ENCODE measurements around the gene TBC1D13.

The TBC1D13 gene

GRCh38 chr9:128822407-128823042, 35.5 kb downstream of the TBC1D13 start:
- TF ChIP-seq SIN3A (IDR thresholded peaks at IDR 0.05; ENCODE audit: borderline replicate concordance, insufficient read depth, low read length) (no peak), TAF1 (IDR thresholded peaks at IDR 0.05; ENCODE audit: borderline replicate concordance, insufficient read depth, low read length) (no peak), FOXP2 (optimal IDR thresholded peaks at IDR 0.05; ENCODE audit: borderline replicate concordance, extremely low read depth, extremely low read length, insufficient read depth) (no peak), POLR2AphosphoS5 (IDR thresholded peaks at IDR 0.05; ENCODE audit: low read depth, low read length) (no peak), REST (IDR thresholded peaks at IDR 0.05; ENCODE audit: insufficient read depth in 1 of 2, low read depth in 2 of 2, low read length in 2 of 2) (no peak)

- TF ChIP-seq REST (IDR thresholded peaks at IDR 0.05; ENCODE audit: insufficient read depth in 1 of 2, low read depth in 2 of 2, low read length in 2 of 2) (no peak), FOXP2 (optimal IDR thresholded peaks at IDR 0.05; ENCODE audit: borderline replicate concordance, extremely low read depth, extremely low read length, insufficient read depth) (no peak), TAF1 (IDR thresholded peaks at IDR 0.05; ENCODE audit: borderline replicate concordance, insufficient read depth, low read length) (no peak), POLR2AphosphoS5 (IDR thresholded peaks at IDR 0.05; ENCODE audit: low read depth, low read length) (no peak), SIN3A (IDR thresholded peaks at IDR 0.05; ENCODE audit: borderline replicate concordance, insufficient read depth, low read length) (no peak)
Measured at GRCh38 chr9:128823362-128823902, 36.4 kb downstream of the TBC1D13 start.

GRCh38 chr9:128823903-128824406, 36.9 kb downstream of the TBC1D13 start:
- TF ChIP-seq TAF1 (IDR thresholded peaks at IDR 0.05; ENCODE audit: borderline replicate concordance, insufficient read depth, low read length) (no peak), SIN3A (IDR thresholded peaks at IDR 0.05; ENCODE audit: borderline replicate concordance, insufficient read depth, low read length) (no peak), POLR2AphosphoS5 (IDR thresholded peaks at IDR 0.05; ENCODE audit: low read depth, low read length) (no peak)

GRCh38 chr9:128824911-128825310, 37.9 kb downstream of the TBC1D13 start:
- TF ChIP-seq SIN3A (IDR thresholded peaks at IDR 0.05; ENCODE audit: borderline replicate concordance, insufficient read depth, low read length) (no peak), TAF1 (IDR thresholded peaks at IDR 0.05; ENCODE audit: borderline replicate concordance, insufficient read depth, low read length) (no peak), POLR2AphosphoS5 (IDR thresholded peaks at IDR 0.05; ENCODE audit: low read depth, low read length) (no peak), FOXP2 (optimal IDR thresholded peaks at IDR 0.05; ENCODE audit: borderline replicate concordance, extremely low read depth, extremely low read length, insufficient read depth) (no peak), REST (IDR thresholded peaks at IDR 0.05; ENCODE audit: insufficient read depth in 1 of 2, low read depth in 2 of 2, low read length in 2 of 2) (no peak)

- TF ChIP-seq SIN3A (IDR thresholded peaks at IDR 0.05; ENCODE audit: borderline replicate concordance, insufficient read depth, low read length) = no peak
- no peak for TF ChIP-seq TAF1 (IDR thresholded peaks at IDR 0.05; ENCODE audit: borderline replicate concordance, insufficient read depth, low read length)
- no peak for TF ChIP-seq REST (IDR thresholded peaks at IDR 0.05; ENCODE audit: insufficient read depth in 1 of 2, low read depth in 2 of 2, low read length in 2 of 2)
- no peak for TF ChIP-seq FOXP2 (optimal IDR thresholded peaks at IDR 0.05; ENCODE audit: borderline replicate concordance, extremely low read depth, extremely low read length, insufficient read depth)
- no peak for TF ChIP-seq POLR2AphosphoS5 (IDR thresholded peaks at IDR 0.05; ENCODE audit: low read depth, low read length)
Measured at GRCh38 chr9:128825923-128826700, 39.1 kb downstream of the TBC1D13 start.

Data from PFSK-1 (cell line).